ENCODE measurements around the gene PHF12.

The PHF12 gene

DNA sequence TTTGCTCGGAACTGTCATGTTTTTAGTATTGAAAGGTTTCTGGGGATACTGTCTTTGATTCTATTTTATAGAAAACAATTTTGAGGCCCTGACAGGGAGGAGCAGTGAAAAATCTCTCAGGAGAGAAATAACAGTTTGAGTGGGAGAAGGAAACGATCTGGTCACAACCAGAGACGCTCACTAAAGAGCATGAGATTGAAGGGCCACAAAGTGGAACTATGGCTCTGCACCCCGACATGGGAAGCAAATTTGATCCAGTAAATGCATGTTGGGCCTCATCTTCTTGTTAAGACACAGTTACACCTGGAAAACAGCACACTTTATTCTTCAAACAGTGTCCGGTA, 96.0 kb downstream of the PHF12 start (continued):
- TF ChIP-seq SNAI2 (CRISPR knock-in tag; IDR thresholded peaks at IDR 0.05): no peak
- TF ChIP-seq ZFP3 (CRISPR knock-in tag; IDR thresholded peaks at IDR 0.05): no peak
- TF ChIP-seq PPARA (CRISPR knock-in tag; IDR thresholded peaks at IDR 0.05; ENCODE audit: borderline replicate concordance): no peak
